ENCODE results near the gene OR4E2.

- TF ChIP-seq POLR2AphosphoS5 (IDR thresholded peaks at IDR 0.05; ENCODE audit: borderline replicate concordance, low read depth, low read length), result no peak; the same call in 1 of the 2 replicates
- TF ChIP-seq EZH2 (IDR thresholded peaks at IDR 0.05), result no peak
Measured at GRCh38 chr14:21703357-21704326, 50.0 kb downstream of the OR4E2 start.

Measured in SK-N-MC (cell line).